HepG2 (cell line): Measurements from ENCODE around the gene GRAP. TPM values are rescaled to one million over a fixed set of nuclear protein-coding genes. Genes with fewer than 3 reads are reported as not detected.
A peak's percentile ranks its signal among the peaks of the same experiment; 100 is the strongest.

ENCODE experiments used
- ARHGAP35 ChIP-seq: sonication (generic); formaldehyde crosslinking; IDR thresholded peaks from 2 replicates; pipeline ENCODE4 v1.9.0; 2022; ENCODE audit warnings: mild to moderate bottlenecking, inconsistent platforms, moderate library complexity, missing genetic modification reagents, borderline replicate concordance
- ATF7 ChIP-seq, 2 experiments: fragments of 450-650 bp in 1 of 2; sonication (generic) in 1 of 2; formaldehyde crosslinking in 1 of 2; IDR thresholded peaks; 2 replicates each; pipeline versions ENCODE4 v1.4.0 to v1.6.1; 2016 to 2020; ENCODE audit warnings: antibody characterized with exemption in 1 of 2, mild to moderate bottlenecking in 1 of 2, missing genetic modification reagents in 1 of 2
- CHD4 ChIP-seq: fragments of 200-600 bp; sonication (generic); IDR thresholded peaks from 2 replicates; pipeline ENCODE4 v1.7.0; 2017; ENCODE audit warnings: mild to moderate bottlenecking, low read length, borderline replicate concordance
- FLYWCH1 ChIP-seq: sonication (generic); formaldehyde crosslinking; IDR thresholded peaks from 2 replicates; pipeline ENCODE4 v1.8.1; 2023; ENCODE audit warnings: mild to moderate bottlenecking, missing genetic modification reagents
- FOXM1 ChIP-seq: sonication (generic); formaldehyde crosslinking; IDR thresholded peaks from 2 replicates; pipeline ENCODE4 v1.5.0; 2020; ENCODE audit warnings: missing genetic modification reagents
- FOXO1 ChIP-seq: sonication (generic); formaldehyde crosslinking; IDR thresholded peaks from 2 replicates; pipeline ENCODE4 v1.4.0; 2020; ENCODE audit warnings: missing genetic modification reagents
- HOXA9 ChIP-seq: sonication (generic); formaldehyde crosslinking; IDR thresholded peaks from 2 replicates; pipeline ENCODE4 v1.8.1; 2022; ENCODE audit warnings: missing genetic modification reagents, mild to moderate bottlenecking, moderate library complexity, borderline replicate concordance
- JUNB ChIP-seq: sonication (generic); formaldehyde crosslinking; IDR thresholded peaks from 2 replicates; pipeline ENCODE4 v1.8.0; 2022; ENCODE audit warnings: missing genetic modification reagents, mild to moderate bottlenecking, borderline replicate concordance
- KAT7 ChIP-seq: IDR thresholded peaks from 2 replicates; pipeline ENCODE4 v1.6.1; 2018; ENCODE audit warnings: borderline replicate concordance, missing compliant biosample characterization
- MZF1 ChIP-seq: sonication (generic); formaldehyde crosslinking; IDR thresholded peaks from 2 replicates; pipeline ENCODE4 v1.8.1; 2023; ENCODE audit warnings: mild to moderate bottlenecking, missing genetic modification reagents, borderline replicate concordance
- NR1H2 ChIP-seq: sonication (generic); formaldehyde crosslinking; IDR thresholded peaks from 2 replicates; pipeline ENCODE4 v1.8.1; 2022; ENCODE audit warnings: low read depth, missing genetic modification reagents, borderline replicate concordance
- PRPF4 ChIP-seq: fragments of 200-400 bp; formaldehyde crosslinking; IDR thresholded peaks from 2 replicates; pipeline ENCODE4 v1.6.1; 2016; ENCODE audit warnings: low read length, low read depth; ENCODE audit not compliant: poor library complexity, severe bottlenecking
- SMARCE1 ChIP-seq: fragments of 450-650 bp; IDR thresholded peaks from 2 replicates; pipeline ENCODE4 v1.6.1; 2017; ENCODE audit warnings: borderline replicate concordance
- SNAI1 ChIP-seq: sonication (generic); formaldehyde crosslinking; IDR thresholded peaks from 2 replicates; pipeline ENCODE4 v1.5.0; 2020; ENCODE audit warnings: mild to moderate bottlenecking, missing genetic modification reagents, borderline replicate concordance
- SNAPC2 ChIP-seq: sonication (generic); formaldehyde crosslinking; IDR thresholded peaks from 2 replicates; pipeline ENCODE4 v1.8.1; 2022; ENCODE audit warnings: mild to moderate bottlenecking, missing genetic modification reagents
- ZNF124 ChIP-seq: sonication (generic); formaldehyde crosslinking; IDR thresholded peaks from 2 replicates; pipeline ENCODE4 v1.4.0; 2020; ENCODE audit warnings: missing genetic modification reagents
- ZNF83 ChIP-seq: sonication (generic); formaldehyde crosslinking; IDR thresholded peaks from 2 replicates; pipeline ENCODE4 v1.4.0; 2020; ENCODE audit warnings: missing genetic modification reagents, mild to moderate bottlenecking, borderline replicate concordance
- ZNF883 ChIP-seq: sonication (generic); formaldehyde crosslinking; IDR thresholded peaks from 2 replicates; pipeline ENCODE4 v1.5.1; 2020; ENCODE audit warnings: mild to moderate bottlenecking, missing genetic modification reagents; ENCODE audit errors: not compliant biosample characterization
- ZSCAN12 ChIP-seq: sonication (generic); formaldehyde crosslinking; IDR thresholded peaks from 2 replicates; pipeline ENCODE4 v1.9.0; 2021; ENCODE audit warnings: mild to moderate bottlenecking, missing genetic modification reagents
- polyA plus RNA-seq, 8 experiments: library from polyadenylated mRNA; depleted of rRNA in 3 of 8; stranded (reverse) in 7 of 8; unstranded in 1 of 8; fragments of >200 nt; fragmentation: Illumina TruSeq in 4 of 8; extraction: Trizol in 4 of 8; gene quantifications; 2 replicates each; pipeline versions ENCODE4 v1.2.1 to v1.2.3, GENCODE V29; 2011 to 2016; ENCODE audit warnings: low read depth in 4 of 8, missing spikeins in 1 of 8, mixed read lengths in 1 of 8; ENCODE audit not compliant: insufficient read depth in 1 of 8
- total RNA-seq, 5 experiments: library from RNA; depleted of rRNA; stranded (reverse); fragments of >200 nt; fragmentation: Illumina TruSeq; extraction: Trizol; gene quantifications; 2 replicates each; pipeline ENCODE4 v1.2.3, GENCODE V29; 2016; ENCODE audit warnings: low read depth in 1 of 5
- TF ChIP-seq, protein P1 (sequence below): sonication (generic); formaldehyde crosslinking; IDR thresholded peaks from 2 replicates; pipeline ENCODE4 v1.4.0; 2020; ENCODE audit warnings: missing genetic modification reagents
- TF ChIP-seq, protein P2 (sequence below): IDR thresholded peaks from 2 replicates; pipeline ENCODE4 v1.6.1; 2016
- TF ChIP-seq, protein P3 (sequence below): sonication (generic); formaldehyde crosslinking; IDR thresholded peaks from 2 replicates; pipeline ENCODE4 v1.5.0; 2020; ENCODE audit warnings: missing genetic modification reagents
- TF ChIP-seq, protein P4 (sequence below): sonication (generic); formaldehyde crosslinking; IDR thresholded peaks from 2 replicates; pipeline ENCODE4 v1.4.0; 2020; ENCODE audit warnings: mild to moderate bottlenecking, missing genetic modification reagents

The GRAP gene
- total and polyA plus RNA-seq, 2 of the 13 experiments (the other 11 are each of a cell fraction or from before 2014, with no cell fraction given), result 0.77 to 1.7 TPM

DNA sequence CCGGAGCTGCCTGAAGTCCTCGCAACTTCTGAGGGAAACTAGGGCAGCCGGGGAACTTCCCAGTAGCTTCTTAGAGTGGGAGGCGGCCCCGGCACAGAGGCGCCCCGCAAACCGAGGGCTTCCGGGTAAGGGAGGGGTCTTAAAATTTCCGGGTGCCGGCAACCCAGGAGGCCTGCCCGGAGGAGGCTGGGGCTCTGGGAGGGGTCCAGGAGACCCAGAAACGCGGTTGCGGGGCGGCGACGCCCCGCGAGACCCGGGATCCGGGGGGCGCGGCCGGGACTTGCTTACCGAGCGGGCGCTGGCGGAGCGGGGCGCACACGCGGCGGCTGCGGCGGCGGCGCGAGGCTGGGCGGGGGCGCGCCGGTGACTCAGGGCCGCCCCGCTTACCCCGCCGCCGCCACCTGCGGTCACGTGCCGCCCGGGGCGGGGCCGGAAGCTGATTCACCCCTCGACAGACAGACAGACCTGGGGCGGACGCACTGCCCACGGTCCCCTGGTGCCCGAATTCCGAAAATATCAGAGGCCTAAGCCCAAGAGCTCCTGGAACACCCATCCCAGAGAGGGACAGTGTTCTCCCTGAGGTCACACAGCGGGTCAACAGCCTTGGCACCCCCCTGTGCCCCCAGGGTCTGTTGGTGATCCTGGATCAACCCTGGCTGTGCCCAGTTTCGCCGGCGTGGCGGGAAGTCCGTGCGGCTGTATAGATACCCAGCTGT lies 42.2 kb downstream of the GRAP start, which contains the start of gene FAM83G (continued):
- TF ChIP-seq, protein P1, sequence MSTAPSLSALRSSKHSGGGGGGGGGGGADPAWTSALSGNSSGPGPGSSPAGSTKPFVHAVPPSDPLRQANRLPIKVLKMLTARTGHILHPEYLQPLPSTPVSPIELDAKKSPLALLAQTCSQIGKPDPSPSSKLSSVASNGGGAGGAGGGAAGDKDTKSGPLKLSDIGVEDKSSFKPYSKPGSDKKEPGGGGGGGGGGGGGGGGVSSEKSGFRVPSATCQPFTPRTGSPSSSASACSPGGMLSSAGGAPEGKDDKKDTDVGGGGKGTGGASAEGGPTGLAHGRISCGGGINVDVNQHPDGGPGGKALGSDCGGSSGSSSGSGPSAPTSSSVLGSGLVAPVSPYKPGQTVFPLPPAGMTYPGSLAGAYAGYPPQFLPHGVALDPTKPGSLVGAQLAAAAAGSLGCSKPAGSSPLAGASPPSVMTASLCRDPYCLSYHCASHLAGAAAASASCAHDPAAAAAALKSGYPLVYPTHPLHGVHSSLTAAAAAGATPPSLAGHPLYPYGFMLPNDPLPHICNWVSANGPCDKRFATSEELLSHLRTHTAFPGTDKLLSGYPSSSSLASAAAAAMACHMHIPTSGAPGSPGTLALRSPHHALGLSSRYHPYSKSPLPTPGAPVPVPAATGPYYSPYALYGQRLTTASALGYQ, result no peak
- TF ChIP-seq PRPF4 (no peak), SNAPC2 (CRISPR knock-in tag) (no peak), FOXO1 (CRISPR knock-in tag) (no peak), ATF7 (IDR thresholded peaks at IDR 0.05) (no peak), ATF7 (CRISPR knock-in tag; IDR thresholded peaks at IDR 0.05) (no peak), ZNF83 (CRISPR knock-in tag) (no peak), SNAI1 (CRISPR knock-in tag) (no peak), FOXM1 (CRISPR knock-in tag) (no peak), CHD4 (no peak), ZSCAN12 (CRISPR knock-in tag) (no peak), NR1H2 (CRISPR knock-in tag) (no peak), JUNB (CRISPR knock-in tag) (no peak; the same call in 1 of the 2 replicates), HOXA9 (no peak), ARHGAP35 (CRISPR knock-in tag) (no peak), ZNF124 (CRISPR knock-in tag) (no peak), SMARCE1 (no peak), MZF1 (CRISPR knock-in tag) (no peak), ZNF883 (CRISPR knock-in tag) (no peak), KAT7 (CRISPR knock-in tag) (no peak), FLYWCH1 (CRISPR knock-in tag) (no peak)
- TF ChIP-seq, protein P2, sequence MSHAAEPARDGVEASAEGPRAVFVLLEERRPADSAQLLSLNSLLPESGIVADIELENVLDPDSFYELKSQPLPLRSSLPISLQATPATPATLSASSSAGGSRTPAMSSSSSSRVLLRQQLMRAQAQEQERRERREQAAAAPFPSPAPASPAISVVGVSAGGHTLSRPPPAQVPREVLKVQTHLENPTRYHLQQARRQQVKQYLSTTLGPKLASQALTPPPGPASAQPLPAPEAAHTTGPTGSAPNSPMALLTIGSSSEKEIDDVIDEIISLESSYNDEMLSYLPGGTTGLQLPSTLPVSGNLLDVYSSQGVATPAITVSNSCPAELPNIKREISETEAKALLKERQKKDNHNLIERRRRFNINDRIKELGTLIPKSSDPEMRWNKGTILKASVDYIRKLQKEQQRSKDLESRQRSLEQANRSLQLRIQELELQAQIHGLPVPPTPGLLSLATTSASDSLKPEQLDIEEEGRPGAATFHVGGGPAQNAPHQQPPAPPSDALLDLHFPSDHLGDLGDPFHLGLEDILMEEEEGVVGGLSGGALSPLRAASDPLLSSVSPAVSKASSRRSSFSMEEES (CRISPR knock-in tag), result peak; percentile 66
- TF ChIP-seq, protein P3, sequence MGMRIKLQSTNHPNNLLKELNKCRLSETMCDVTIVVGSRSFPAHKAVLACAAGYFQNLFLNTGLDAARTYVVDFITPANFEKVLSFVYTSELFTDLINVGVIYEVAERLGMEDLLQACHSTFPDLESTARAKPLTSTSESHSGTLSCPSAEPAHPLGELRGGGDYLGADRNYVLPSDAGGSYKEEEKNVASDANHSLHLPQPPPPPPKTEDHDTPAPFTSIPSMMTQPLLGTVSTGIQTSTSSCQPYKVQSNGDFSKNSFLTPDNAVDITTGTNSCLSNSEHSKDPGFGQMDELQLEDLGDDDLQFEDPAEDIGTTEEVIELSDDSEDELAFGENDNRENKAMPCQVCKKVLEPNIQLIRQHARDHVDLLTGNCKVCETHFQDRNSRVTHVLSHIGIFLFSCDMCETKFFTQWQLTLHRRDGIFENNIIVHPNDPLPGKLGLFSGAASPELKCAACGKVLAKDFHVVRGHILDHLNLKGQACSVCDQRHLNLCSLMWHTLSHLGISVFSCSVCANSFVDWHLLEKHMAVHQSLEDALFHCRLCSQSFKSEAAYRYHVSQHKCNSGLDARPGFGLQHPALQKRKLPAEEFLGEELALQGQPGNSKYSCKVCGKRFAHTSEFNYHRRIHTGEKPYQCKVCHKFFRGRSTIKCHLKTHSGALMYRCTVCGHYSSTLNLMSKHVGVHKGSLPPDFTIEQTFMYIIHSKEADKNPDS (CRISPR knock-in tag), result no peak
- TF ChIP-seq, protein P4, sequence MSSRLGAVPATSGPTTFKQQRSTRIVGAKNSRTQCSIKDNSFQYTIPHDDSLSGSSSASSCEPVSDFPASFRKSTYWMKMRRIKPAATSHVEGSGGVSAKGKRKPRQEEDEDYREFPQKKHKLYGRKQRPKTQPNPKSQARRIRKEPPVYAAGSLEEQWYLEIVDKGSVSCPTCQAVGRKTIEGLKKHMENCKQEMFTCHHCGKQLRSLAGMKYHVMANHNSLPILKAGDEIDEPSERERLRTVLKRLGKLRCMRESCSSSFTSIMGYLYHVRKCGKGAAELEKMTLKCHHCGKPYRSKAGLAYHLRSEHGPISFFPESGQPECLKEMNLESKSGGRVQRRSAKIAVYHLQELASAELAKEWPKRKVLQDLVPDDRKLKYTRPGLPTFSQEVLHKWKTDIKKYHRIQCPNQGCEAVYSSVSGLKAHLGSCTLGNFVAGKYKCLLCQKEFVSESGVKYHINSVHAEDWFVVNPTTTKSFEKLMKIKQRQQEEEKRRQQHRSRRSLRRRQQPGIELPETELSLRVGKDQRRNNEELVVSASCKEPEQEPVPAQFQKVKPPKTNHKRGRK (CRISPR knock-in tag), result no peak
